KMS-11 (cell line): ENCODE results near the gene CLDN20.

Experiments used
- H2AFZ ChIP-seq: fragments of 200-600 bp; sonication (generic); 2 replicates; pipeline ENCODE4 v1.6.1; 2016; ENCODE audit warnings: antibody characterized with exemption, mixed run types, low read depth
- H3K27ac ChIP-seq: fragments of 200-600 bp; sonication (generic); 2 replicates; pipeline ENCODE4 v1.6.1; 2016; ENCODE audit warnings: mild to moderate bottlenecking, mixed run types
- H3K27me3 ChIP-seq: fragments of 200-600 bp; sonication (generic); 2 replicates; pipeline ENCODE4 v1.6.1; 2017; ENCODE audit warnings: mild to moderate bottlenecking, low read depth, mixed run types, moderate library complexity; ENCODE audit not compliant: insufficient read depth
- H3K36me3 ChIP-seq: fragments of 200-600 bp; sonication (generic); 2 replicates; pipeline ENCODE4 v1.6.1; 2017; ENCODE audit warnings: mild to moderate bottlenecking, mixed run types; ENCODE audit not compliant: insufficient read depth
- H3K4me1 ChIP-seq: fragments of 200-600 bp; sonication (generic); 2 replicates; pipeline ENCODE4 v1.6.1; 2016; ENCODE audit warnings: mild to moderate bottlenecking, low read depth, mixed run types; ENCODE audit not compliant: poor library complexity, severe bottlenecking
- H3K4me2 ChIP-seq: fragments of 200-600 bp; sonication (generic); 2 replicates; pipeline ENCODE4 v1.7.0; 2016; ENCODE audit warnings: mild to moderate bottlenecking, mixed run types
- H3K4me3 ChIP-seq: fragments of 200-600 bp; sonication (generic); IDR thresholded peaks from 2 replicates; pipeline ENCODE4 v1.6.1; 2017; ENCODE audit warnings: low read depth, low read length, mixed read lengths; ENCODE audit not compliant: insufficient read depth
- H3K79me2 ChIP-seq: fragments of 200-600 bp; sonication (generic); 2 replicates; pipeline ENCODE4 v1.6.1; 2016; ENCODE audit warnings: low read depth, mixed run types; ENCODE audit not compliant: insufficient read depth
- H3K9ac ChIP-seq: fragments of 200-600 bp; sonication (generic); 2 replicates; pipeline ENCODE4 v1.6.1; 2016; ENCODE audit warnings: mild to moderate bottlenecking, mixed run types
- H4K20me1 ChIP-seq: fragments of 200-600 bp; sonication (generic); 2 replicates; pipeline ENCODE4 v1.6.1; 2016; ENCODE audit warnings: mild to moderate bottlenecking, mixed run types; ENCODE audit not compliant: insufficient read depth
- TF ChIP-seq, protein P1 (sequence below): fragments of 200-600 bp; sonication (generic); conservative IDR thresholded peaks from 2 replicates; pipeline ENCODE4 v1.6.1; 2017; ENCODE audit warnings: low read depth, mild to moderate bottlenecking, antibody characterized with exemption, low read length, moderate library complexity, mixed read lengths

The CLDN20 gene

DNA sequence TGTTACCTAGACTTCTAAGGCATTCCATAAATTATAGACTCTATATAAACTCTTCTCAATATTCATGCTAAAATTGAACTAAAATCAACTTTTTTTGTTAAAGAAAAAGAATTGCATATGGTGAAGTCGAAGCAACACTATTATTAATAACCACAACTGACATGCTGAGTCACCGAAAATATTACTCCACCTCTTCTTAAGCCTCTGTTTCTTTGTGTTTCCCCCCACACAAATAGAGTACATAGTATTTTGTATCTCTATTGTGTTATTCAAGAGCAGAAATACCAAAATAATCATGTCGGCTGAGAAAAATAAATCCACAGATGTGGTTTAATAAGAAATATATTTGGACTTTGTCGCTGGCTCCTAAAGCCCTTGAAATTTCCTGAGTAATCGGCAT lies 26.7 kb downstream of the CLDN20 start:
- H2AFZ ChIP-seq: no peak overlapping the region
- H3K36me3 ChIP-seq: no peaks in the 10 kb centered on the region
- H3K9ac ChIP-seq: no peak overlapping the region
- TF ChIP-seq, protein P1, sequence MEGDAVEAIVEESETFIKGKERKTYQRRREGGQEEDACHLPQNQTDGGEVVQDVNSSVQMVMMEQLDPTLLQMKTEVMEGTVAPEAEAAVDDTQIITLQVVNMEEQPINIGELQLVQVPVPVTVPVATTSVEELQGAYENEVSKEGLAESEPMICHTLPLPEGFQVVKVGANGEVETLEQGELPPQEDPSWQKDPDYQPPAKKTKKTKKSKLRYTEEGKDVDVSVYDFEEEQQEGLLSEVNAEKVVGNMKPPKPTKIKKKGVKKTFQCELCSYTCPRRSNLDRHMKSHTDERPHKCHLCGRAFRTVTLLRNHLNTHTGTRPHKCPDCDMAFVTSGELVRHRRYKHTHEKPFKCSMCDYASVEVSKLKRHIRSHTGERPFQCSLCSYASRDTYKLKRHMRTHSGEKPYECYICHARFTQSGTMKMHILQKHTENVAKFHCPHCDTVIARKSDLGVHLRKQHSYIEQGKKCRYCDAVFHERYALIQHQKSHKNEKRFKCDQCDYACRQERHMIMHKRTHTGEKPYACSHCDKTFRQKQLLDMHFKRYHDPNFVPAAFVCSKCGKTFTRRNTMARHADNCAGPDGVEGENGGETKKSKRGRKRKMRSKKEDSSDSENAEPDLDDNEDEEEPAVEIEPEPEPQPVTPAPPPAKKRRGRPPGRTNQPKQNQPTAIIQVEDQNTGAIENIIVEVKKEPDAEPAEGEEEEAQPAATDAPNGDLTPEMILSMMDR: no peak
- H3K27ac ChIP-seq: no peak overlapping the region
- H3K4me1 ChIP-seq: no peaks in the 10 kb centered on the region
- H3K4me3 ChIP-seq: no peak overlapping the region
- H3K79me2 ChIP-seq: no peaks in the 10 kb centered on the region
- no peaks in the 10 kb centered on the region for H3K27me3 ChIP-seq
- H4K20me1 ChIP-seq: no peaks in the 10 kb centered on the region
- no peak overlapping the region for H3K4me2 ChIP-seq

DNA sequence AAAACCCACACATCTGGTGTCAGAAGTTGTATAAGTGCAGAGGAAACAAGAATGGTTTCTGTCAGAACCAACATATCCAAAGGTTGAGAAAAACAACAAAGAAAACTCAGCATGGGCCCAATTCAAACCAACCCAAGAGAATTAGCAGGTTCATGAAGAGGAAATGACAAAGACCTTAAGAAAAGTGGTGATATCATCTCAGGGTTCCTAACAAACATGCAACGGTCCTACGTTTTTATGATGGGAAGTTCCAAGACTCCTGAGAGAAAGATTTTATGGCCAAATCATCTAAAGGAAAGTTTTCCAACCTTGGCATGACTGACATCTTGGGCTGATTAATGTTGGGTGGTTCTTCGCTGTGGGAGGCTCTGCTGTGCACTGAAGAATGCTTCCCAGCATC lies 27.5 kb downstream of the CLDN20 start:
- Histone ChIP-seq H3K4me2 (no peak overlapping the region), H2AFZ (no peak overlapping the region), H3K4me3 (no peak overlapping the region), H3K36me3 (no peaks in the 10 kb centered on the region), H3K79me2 (no peaks in the 10 kb centered on the region), H3K27me3 (no peaks in the 10 kb centered on the region), H4K20me1 (no peaks in the 10 kb centered on the region), H3K4me1 (no peaks in the 10 kb centered on the region), H3K9ac (no peak overlapping the region), H3K27ac (no peak overlapping the region)
- TF ChIP-seq, protein P1: no peak

DNA sequence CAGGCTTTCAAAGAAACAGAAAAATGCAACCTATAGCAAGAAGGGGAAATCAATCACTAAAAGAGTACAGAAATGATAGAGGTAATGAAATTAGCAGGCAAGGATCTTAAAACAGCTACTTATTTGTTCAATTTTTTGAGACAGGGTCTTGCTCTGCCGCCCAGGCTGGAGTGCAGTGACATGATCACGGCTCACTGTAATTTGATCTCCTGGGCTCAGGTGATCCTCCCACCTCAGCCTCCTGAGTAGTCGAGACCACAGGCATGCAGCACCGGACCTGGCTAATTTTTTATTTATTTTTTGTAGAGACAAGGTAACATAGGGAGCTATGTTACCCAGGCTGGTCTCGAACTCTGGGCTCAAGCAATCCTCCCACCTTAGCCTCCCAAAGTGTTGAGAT lies 28.9 kb downstream of the CLDN20 start:
- no peaks in the 10 kb centered on the region for H3K4me1 ChIP-seq
- H3K27ac ChIP-seq: no peak overlapping the region
- H3K36me3 ChIP-seq: no peaks in the 10 kb centered on the region
- H3K9ac ChIP-seq: no peak overlapping the region
- no peaks in the 10 kb centered on the region for H3K27me3 ChIP-seq
- TF ChIP-seq, protein P1: no peak
- H3K4me3 ChIP-seq: no peak overlapping the region
- H3K79me2 ChIP-seq: no peaks in the 10 kb centered on the region
- no peaks in the 10 kb centered on the region for H4K20me1 ChIP-seq
- H2AFZ ChIP-seq: no peak overlapping the region
- no peak overlapping the region for H3K4me2 ChIP-seq

- TF ChIP-seq, protein P1: no peak
- no peaks in the 10 kb centered on the region for H3K4me1 ChIP-seq
- no peak overlapping the region for H3K27ac ChIP-seq
- no peaks in the 10 kb centered on the region for H3K36me3 ChIP-seq
- no peak overlapping the region for H2AFZ ChIP-seq
- no peak overlapping the region for H3K9ac ChIP-seq
- no peak overlapping the region for H3K4me2 ChIP-seq
- H4K20me1 ChIP-seq: no peaks in the 10 kb centered on the region; the same call in 1 of the 2 replicates
- no peak overlapping the region for H3K4me3 ChIP-seq
- no peaks in the 10 kb centered on the region for H3K79me2 ChIP-seq
- H3K27me3 ChIP-seq: no peaks in the 10 kb centered on the region
Observed at GRCh38 chr6:155297669-155298068, 33.9 kb downstream of the CLDN20 start.

DNA sequence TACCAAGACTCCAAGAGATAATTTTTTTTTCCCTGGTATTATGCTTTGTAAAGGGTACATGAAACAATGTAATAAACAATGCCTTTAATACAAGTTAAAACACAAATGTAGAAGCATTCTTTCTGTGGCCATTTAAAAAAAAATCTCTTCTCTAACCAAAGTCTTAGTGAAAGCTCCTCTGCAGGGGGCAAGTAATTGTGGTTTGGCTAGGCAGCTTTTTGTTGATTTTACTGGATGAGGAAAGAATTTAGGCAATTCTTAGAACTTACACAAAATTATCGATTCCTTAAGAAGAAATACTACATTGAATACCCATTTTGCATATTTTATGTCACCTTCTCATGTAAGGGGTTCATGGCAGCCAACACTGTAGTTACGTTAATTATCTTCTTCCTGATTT lies 38.1 kb downstream of the CLDN20 start:
- TF ChIP-seq, protein P1: no peak
- Histone ChIP-seq H3K79me2 (no peaks in the 10 kb centered on the region), H4K20me1 (no peaks in the 10 kb centered on the region; the same call in 1 of the 2 replicates), H3K27me3 (no peaks in the 10 kb centered on the region), H3K4me3 (no peak overlapping the region), H3K9ac (no peak overlapping the region), H3K27ac (no peak overlapping the region), H3K4me2 (no peak overlapping the region), H3K4me1 (no peaks in the 10 kb centered on the region), H2AFZ (no peak overlapping the region), H3K36me3 (peaks cover 2% of the 10 kb centered on the region; the same call in 1 of the 2 replicates)
